Measurements from ENCODE around the gene ZC3H12D. TPM values are rescaled to one million over a fixed set of nuclear protein-coding genes. Genes with fewer than 3 reads are reported as not detected.

The ZC3H12D gene
- total RNA-seq, 1 experiment from 2014 or later, result not detected

DNA sequence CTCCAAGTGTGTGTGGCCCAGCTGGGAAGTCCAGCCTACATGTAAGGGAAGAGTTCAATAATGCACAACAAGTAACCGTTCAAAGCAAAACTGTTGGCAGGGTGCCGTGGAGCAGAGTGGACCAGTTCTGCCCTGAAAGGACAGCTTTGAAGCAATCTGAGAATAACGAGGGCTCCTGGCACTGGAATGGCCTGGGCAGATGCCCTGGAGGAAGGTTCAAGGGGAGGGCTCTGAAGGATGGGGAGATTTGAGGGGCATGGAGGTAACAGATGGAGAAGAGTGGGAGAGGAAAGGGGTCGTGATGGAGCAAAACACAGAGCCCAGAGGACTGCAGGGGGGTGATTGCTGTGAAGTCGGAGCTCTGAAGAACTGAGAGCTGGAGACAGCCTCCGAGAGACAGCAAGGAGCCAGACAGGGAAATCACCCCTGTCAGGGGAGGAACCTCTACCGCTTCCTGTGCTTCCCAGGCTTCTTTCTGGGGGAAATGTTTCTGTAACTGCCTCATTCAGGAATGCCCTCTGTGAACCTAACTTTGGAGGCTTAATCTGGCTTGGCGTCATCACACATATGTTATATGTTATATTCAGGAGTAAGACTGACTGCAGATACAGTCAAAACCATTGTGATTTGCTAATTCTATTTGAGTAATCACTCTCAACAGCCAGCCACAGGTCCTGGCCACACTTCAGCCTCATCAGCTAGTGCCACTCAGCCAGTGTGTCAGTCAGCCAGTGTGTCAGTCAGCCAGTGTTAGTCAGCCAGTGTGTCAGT lies 41.2 kb downstream of the ZC3H12D start:
- no peak for DNase-seq (ENCODE audit: low read depth)

GRCh38 chr6:149441740-149442139 lies 43.1 kb downstream of the ZC3H12D start:
- no peak for DNase-seq (ENCODE audit: low read depth)

- DNase-seq (ENCODE audit: low read depth), result no peak
Measured at GRCh38 chr6:149440735-149441671, 43.8 kb downstream of the ZC3H12D start.

- DNase-seq (ENCODE audit: low read depth), result no peak
Measured at GRCh38 chr6:149439626-149440025, 45.2 kb downstream of the ZC3H12D start.

GRCh38 chr6:149438855-149439254 lies 46.0 kb downstream of the ZC3H12D start:
- DNase-seq (ENCODE audit: low read depth), result no peak

DNA sequence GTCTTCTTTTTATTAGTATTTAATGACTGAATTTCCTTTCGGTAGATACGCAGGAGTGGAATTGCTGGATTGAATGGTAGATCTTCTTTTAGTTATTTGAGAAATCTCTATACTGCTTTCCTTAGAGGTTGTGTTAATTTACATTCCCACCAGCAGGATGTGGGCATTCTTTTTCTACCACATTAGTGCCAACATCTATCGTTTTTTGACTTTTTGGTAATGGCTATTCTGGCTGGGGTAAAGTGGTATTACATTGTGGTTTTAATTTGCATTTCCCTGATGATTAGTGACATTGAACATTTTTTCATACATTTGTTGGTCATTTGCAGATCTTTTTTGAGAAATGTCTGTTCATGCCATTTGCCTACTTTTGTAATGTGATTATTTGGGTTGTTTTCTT lies 47.6 kb downstream of the ZC3H12D start:
- DNase-seq (ENCODE audit: low read depth), result no peak

- no peak for DNase-seq (ENCODE audit: low read depth)
Measured at GRCh38 chr6:149436647-149437046, 48.2 kb downstream of the ZC3H12D start.

DNA sequence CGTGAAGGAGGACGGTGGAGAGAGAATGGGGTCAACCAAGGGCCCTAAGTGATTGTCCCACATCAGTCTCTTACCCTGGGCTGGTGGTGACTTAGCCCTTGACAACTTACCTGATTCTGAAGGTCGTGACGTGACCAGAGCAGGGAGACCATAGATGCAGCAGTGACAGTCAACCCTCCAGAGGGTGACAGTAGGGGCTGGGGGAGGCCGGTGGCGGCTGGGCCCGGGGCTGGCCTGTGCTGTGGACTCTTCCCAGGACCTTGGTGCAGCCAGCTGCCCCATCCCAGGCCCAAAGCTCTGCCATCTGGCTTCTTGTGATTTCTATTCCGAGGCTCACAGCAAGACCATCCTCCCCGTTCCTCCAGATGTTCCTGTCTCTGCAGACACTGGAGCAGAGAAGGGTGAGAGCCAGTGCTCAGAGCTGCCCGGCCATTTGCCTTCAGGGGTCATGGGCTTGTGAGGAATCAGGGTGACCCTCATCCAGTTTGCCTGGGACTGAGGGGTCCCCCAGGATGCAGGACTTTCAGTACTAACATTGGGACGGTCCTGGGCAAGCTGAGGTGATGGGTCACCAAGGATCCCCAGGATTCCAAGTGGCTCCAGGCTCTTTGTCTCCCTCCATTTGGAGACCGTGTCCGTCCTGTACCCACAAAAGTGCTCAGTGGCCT lies 48.8 kb downstream of the ZC3H12D start:
- no peak for DNase-seq (ENCODE audit: low read depth)

GRCh38 chr6:149433881-149434280 lies 50.9 kb downstream of the ZC3H12D start:
- DNase-seq (ENCODE audit: low read depth), result no peak

GRCh38 chr6:149433405-149433804 lies 51.4 kb downstream of the ZC3H12D start:
- DNase-seq (ENCODE audit: low read depth), result no peak

GRCh38 chr6:149431905-149432775 lies 52.7 kb downstream of the ZC3H12D start:
- DNase-seq (ENCODE audit: low read depth), result peak; percentile 82

GRCh38 chr6:149429427-149430360 lies 55.1 kb downstream of the ZC3H12D start:
- DNase-seq (ENCODE audit: low read depth), result no peak

DNA sequence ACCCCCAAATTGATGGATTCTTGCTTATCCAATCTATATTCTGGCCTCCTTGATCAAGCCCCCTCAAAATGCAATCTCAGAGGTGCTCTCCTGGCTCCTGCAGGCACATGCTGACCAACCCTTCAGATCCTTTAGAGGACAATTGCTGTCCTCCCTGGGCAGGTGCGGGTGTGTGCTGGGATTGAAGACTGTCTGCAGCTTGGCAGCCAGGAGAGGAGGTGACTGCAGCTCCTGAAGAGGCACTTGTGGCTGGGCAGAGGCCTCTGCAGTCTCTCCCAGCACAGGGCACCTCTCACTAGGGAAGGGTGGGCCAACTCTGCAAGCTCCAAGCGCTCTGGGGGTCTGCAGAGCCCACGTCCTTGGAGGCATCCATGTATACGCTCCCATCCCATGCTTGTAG lies 56.2 kb downstream of the ZC3H12D start:
- DNase-seq (ENCODE audit: low read depth), result no peak

- DNase-seq (ENCODE audit: low read depth), result no peak
Measured at GRCh38 chr6:149425754-149426153, 59.1 kb downstream of the ZC3H12D start.

DNA sequence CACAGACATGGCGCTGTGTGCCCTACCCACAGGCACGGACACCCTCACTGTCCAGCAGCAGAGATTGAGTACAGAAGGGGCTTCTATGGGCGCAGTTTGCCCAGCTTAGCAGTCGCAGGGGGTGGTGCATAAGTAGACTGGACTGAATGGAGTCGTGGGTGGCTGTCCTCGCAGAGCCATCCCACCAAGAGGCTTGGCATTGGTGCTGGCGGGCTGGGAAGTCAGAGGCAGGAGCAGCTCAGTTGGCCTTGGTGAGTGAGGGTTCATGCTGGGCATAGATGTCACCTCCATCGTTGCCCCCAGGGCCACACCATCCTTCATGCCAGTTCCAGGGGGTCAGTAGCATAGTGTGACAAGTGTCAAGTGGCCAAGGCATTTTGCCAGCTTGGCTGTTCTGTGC lies 59.6 kb downstream of the ZC3H12D start:
- DNase-seq (ENCODE audit: low read depth), result no peak

DNA sequence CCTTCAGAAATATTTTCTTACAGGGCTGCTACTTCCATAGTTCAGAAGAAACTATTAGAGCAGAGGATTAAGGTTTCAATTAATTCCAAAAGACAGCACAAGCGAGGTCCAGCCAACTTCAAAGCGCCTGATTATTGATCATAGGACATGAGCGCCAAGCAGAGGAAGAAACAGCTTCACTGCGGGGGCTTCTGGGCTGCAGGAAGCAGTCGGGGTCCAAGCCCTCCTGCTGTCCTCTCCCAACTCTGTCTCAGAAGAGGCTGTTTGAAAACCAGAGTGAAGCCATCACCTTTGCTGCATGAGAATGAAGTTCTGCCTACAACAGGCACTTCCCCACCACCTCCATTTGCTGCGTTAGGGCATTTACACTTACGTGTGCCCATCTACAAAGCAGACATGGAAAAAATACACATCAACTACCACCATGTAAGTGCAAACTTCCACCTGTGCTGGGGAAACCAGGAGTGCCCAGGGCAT lies 60.8 kb downstream of the ZC3H12D start:
- DNase-seq (ENCODE audit: low read depth), result no peak

GRCh38 chr6:149422581-149422980 lies 62.2 kb downstream of the ZC3H12D start:
- no peak for DNase-seq (ENCODE audit: low read depth)

DNA sequence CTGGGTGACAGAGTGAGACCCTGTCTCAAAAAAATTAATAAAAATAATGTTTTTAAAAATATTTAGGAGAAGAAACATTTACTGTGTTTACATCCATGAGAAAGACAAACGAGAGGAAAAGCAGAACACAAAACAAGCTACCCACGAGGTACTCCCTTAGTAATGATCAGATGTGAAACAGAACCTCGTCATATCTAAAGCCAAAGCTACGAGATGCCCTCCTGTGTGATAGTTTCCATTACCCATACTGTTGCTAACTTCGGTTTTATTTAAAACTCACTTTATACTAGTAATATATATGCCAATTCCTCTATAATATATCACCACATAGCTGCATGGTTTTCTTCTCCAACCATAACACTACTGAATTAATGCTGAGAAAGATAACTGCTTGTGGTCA lies 63.7 kb downstream of the ZC3H12D start:
- DNase-seq (ENCODE audit: low read depth), result no peak

DNA sequence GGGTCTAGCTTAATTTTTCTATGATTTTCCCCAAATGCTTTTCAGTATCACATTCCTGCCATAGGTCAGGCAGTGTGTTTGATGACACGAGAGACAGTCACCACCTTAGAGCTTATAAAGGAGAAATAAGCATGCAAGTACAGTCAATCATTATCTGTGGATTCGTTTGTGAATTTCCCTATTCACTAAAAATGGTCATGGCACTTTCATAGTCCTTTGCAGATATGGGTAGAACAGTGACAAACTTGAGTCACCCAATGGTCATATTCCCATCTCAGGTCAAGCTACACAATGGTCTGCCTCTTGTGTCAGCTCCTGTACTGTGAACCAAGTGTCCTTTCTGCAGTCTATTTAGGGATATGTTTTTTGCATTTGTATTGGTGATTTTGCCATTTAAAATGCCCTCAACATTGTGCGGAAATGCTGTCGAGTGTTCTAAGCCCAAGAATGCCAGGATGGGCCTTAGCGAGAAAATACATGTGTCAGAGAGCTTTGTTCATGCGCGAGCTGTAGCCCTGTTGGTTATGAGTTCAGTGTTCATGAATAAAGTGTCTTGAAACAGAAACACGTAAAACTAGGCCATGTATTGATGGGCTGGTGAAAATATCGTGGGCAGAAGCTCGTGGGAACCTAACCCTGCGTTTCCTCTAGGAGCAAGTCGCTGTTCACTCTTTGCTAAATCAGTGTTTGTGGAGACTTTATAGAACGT lies 65.0 kb downstream of the ZC3H12D start:
- DNase-seq (ENCODE audit: low read depth), result no peak
